C4-2B (cell line): Measurements from ENCODE around the gene MICU2.

Source experiments
- CTCF ChIP-seq: fragments of 450-650 bp; conservative IDR thresholded peaks from 2 replicates; pipeline ENCODE4 v1.5.1; 2017; ENCODE audit warnings: mild to moderate bottlenecking
- ZFX ChIP-seq: fragments of 450-650 bp; IDR thresholded peaks from 2 replicates; pipeline ENCODE4 v1.6.1; 2017

- TF ChIP-seq CTCF (no peak), ZFX (no peak)
These were observed 7.2 kb downstream of the MICU2 start for GRCh38 chr13:21596722-21597121.
